Testis (tissue), 2 donors: ENCODE data around the gene TMEM51.

ENCODE experiments used
- CTCF ChIP-seq, 3 experiments: fragments of 450-650 bp in 2 of 3; fragments of 200-600 bp in 1 of 3; sonication (generic) in 1 of 3; IDR thresholded peaks; one replicate each; pipeline ENCODE4 v1.5.1; 2016 to 2019; ENCODE audit warnings: antibody characterized with exemption in 3 of 3, mild to moderate bottlenecking in 2 of 3, moderate library complexity in 1 of 3
- POLR2A ChIP-seq: fragments of 450-650 bp; IDR thresholded peaks from one replicate; pipeline ENCODE4 v1.6.1; 2017; ENCODE audit warnings: antibody characterized with exemption, mild to moderate bottlenecking, moderate library complexity

DNA sequence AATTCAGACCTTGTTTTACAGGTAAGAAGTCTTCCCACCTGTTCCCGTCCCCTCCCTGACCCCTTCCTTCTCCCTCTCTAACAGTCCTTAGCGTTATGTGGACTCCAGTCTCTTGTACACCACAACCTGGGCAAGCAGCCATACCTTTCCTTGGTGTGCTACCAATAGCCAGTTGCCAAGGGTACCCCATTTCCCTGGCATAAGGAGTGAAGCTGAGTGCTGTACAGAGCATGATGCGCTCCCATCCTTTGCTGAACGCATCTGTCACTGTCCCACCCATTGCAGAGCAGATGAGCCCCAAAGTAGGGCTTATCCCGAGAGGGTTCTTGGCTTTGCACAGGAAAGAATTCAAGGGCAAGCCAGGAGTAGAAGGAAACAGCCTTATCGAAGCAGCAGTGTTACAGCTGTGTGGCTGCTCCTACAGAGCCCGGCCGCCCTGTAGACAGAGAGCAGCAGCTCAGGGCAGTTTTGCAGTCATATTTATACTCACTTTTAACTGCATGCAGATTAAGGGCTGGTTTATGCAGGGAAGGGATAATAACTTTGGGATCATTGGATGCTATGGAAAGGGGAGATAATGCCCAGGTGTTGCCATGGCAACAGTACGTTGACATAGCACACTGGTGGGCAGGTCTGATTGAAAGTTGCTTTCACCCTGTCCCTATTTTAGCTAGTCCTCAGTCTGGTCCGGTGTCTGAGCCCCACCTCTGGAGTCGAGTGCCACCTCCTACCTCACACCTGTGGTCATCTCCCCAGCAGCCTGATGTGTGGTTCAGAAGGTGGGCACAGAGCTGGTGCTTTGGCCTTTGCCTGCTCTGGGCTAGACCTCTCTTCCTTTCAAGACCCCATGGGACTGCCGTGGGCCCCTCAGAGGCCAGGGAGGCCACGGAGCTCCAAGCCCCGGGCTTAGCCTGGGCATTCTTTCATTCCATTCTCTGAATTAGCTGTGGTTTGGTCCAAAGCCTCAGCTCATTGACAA is 98.6 kb downstream of the TMEM51 start:
- TF ChIP-seq CTCF (IDR thresholded peaks at IDR 0.05) (no peak), POLR2A (no peak)
